Superior temporal gyrus (tissue), 1 donor: ENCODE data around the gene SLC27A5.
"Not testable (repeated sequence)": the region's sequence is repeated elsewhere in the genome, so short reads cannot be mapped to it uniquely, and the experiment has no call there.

Experiments used
- DNase-seq: peaks from one replicate; pipeline ENCODE4 v3.0.0-alpha.2; 2016; ENCODE audit errors: extremely low spot score

The SLC27A5 gene

DNA sequence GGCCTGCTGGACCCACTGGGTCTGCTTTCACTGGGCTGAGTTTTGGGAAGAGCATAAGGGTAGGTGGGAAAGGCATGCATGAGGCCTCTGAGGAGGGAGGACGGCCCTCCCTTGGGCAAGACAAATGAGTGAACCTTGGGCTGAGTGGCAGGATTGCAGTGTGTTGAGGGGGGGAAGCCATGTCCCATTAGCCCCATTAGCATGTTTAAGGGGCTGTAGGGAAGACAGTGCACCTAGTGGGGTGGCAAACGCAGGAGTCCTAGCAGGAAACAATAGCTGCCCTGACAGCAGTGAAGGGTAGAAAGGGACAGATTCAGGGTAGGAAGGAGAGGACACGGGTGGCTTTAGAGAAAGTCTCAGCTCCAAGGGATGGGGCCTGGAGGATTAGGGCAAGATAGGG, 10.9 kb upstream of the SLC27A5 start:
- no peak for DNase-seq

GRCh38 chr19:58521651-58522050, 9.9 kb upstream of the SLC27A5 start:
- no peak for DNase-seq

- DNase-seq: no peak
These were observed 8.4 kb upstream of the SLC27A5 start for GRCh38 chr19:58520257-58520599.

GRCh38 chr19:58519355-58520256, 7.8 kb upstream of the SLC27A5 start, which contains the start of gene ZBTB45:
TSS of gene ZBTB45 (minus strand) at chr19:58519810. CDS start at chr19:58517673, 2,137 bp downstream.
- DNase-seq: peak; percentile 97

GRCh38 chr19:58519087-58519354, 7.2 kb upstream of the SLC27A5 start:
- peak; percentile 50 for DNase-seq

DNA sequence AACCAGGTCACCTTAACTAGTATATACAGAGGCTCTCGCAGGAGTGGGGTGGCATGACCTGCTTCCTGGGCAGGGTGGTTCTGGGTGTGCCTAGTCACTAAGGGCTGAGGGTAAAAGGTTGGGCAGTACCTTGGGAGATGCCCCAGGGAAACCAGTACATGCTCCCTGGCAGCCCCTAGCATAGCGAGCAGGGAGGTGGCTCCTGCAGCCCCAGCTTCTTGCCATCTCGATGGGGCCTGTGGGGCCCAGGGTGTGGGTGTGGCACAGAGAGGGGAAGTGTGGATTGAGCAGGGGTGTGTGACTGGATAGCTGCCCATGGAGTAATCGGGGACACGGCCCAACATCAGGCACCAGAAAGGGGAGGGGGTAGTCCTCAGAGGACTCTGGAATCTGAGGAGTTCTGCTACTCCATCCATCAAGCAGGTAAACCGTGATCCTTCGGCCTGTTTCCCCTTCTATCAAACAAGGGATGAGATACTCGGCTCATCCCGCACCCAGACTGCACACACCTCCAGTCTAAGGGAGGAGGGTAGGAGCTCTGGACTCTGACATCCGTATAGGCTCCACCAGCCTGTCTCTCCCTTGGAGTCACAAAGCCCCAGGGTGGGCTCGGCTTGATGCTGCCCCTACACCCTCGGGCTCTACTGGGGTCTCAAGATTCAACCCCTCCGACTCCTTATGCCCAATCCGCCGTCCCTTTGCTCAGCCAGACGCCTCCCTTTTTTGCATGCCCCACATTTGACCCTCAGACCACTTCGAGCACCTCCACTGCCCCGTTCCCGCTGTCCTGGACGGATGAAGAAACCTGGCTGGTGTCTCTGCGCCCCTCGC, 6.7 kb upstream of the SLC27A5 start:
- DNase-seq: no peak

DNA sequence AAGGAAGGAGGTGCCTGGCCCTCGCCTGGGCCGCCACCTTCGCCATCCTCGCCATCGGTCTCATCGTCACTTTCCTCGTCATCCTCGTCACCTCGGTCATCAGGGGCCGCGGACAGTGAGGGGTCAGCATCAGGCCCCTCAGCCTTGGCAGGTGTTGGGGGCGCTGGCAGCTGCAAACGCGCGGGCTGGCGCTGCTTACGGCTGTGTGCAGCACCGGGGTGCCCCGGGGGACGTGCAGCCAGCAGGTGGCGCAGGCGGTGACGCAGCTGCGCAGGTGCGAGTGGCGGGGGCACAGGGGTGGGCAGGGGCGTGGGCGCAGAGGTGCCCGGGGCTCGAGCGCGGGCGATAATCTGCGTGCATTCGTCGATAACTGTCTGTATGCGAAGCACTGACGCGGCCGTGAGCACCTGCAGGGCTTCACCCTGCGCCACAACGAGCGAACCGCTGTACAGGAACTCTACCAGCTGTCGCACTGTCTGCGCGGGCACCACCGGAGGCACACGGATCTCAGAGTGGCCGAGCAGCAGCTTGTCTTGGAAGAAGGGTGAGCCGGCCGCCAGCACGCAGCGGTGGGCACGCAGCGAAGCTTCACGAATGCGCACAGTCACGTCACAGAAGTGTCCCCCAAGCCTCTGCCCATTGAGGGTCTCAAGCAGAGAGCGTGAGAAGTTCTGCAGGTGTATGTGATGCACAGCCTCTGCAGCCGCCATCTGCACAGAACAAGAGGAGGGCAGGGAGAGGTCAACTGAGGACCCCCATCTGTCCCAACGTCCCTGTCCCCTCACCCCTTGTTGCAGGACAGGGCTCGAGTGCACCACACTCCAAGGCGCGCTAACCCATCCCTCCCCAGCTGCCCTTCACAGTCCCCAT, 5.4 kb upstream of the SLC27A5 start:
- DNase-seq: no peak

DNA sequence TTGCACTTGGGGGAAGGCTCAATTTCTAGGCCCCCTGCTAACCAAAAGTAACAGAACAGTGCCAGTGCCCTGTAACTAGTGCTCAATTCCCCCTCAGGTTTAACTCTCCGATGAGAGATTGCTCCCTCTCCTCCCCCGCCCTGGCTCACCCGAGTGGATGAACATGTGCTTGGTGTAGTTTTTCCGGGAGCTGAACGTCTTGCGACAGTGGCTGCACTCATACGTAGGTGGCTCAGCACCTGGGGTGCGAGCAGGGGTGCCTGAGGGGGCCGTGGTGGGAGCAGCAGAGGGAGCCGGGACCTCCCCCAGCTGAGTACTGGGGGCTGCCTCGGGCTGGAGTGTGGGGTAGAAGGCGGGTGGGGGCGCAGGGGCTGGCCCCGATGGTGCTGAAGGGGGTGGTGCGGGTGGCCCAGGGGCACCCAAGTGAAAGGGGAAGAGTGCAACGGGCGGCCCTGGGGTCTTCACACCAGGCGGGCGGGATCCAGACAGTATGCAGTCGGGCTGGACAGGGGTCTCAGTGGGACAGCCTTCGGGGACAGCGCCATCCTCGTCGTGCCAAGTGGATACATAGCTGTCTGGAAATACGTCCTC, 4.5 kb upstream of the SLC27A5 start:
- no peak for DNase-seq

GRCh38 chr19:58515259-58515658, 3.5 kb upstream of the SLC27A5 start:
- DNase-seq: no peak

DNA sequence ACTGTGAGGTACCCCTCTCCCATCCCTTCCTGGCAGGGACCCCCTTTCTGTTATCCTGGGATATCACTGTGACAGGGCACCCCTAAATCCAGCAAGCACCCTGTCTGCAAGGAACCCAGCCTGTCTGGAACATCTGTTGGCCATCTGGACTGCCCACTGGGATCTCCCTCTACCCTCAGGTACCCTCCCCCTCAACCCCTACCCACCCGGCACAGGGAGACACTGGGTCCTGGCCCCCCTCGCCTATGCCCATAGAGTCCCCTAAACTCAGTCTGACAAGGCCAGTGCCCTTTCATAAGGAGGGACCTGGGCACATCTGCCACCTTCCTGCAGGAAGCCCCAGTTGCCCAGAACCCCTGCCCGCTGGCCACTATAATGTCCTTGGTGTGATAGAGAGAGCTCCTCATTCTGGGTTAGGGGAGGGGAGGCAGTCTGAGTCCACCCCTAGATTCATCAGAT, 2.8 kb upstream of the SLC27A5 start:
- DNase-seq: no peak

DNA sequence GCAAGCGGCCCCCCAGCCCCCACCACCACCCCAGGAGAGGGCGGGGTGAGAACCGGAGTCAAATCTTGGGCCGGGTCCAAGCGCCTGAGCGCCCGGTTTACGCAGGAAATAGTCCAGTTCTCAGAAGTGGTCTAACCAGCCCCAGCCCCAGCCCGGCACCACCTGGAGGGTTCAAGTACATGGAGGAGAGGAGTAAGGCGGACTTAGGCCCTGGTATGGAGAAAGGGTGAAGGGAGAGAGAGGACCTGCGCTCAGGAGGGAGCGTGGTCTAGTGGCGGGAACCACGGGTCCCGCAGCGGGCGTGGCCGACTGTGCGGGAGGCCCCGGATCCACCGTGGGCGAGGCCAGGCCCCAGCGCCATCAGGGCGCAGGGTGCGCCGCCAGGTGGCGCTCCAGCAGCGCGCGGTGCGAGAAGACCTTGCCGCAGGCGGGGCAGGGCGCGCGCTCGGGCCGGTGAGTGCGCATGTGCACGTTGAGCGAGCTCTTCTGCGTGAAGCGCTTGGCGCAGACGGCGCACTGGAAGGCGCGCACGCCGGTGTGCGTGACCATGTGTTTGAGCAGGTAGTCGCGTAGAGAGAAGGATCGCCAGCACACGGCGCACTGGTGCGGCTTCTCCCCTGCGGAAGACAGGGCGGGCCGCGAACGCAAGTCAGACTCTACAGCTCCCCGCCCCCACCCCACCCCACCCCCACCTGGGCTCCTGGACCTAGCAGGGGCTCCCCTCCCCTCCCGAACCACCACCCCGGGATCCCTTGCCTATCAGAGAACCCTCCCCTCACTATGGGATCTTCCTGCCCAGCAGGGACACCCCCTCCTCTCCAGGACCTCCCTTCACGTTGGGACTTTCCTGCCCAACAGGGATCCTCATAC, 2.1 kb upstream of the SLC27A5 start:
- DNase-seq: peak; percentile 88

DNA sequence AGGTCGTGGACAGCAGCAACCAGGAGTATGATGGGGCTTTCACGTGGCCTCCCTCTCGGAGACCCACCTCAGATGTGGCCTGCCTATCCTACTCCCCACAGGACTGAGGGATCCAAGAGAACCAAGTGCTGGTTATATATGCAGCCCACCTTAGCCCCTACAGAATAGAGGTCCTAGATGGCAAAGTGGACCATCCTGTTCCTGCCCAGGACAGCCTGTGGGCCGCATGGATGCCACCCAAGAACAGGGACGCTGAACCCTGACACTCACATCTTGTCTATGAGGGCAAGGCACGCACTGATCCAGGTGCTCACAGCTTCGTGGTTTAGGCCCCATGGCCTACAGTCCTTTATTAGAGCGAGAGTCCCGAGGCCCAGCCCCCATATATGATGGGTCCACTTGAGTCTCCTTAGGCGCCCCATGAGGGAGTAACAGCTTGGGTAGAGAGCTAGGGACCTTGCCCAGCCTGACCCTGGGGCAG, 1.5 kb upstream of the SLC27A5 start:
- DNase-seq: no peak

GRCh38 chr19:58510084-58510862, 1.5 kb downstream of the SLC27A5 start:
- DNase-seq: no peak

DNA sequence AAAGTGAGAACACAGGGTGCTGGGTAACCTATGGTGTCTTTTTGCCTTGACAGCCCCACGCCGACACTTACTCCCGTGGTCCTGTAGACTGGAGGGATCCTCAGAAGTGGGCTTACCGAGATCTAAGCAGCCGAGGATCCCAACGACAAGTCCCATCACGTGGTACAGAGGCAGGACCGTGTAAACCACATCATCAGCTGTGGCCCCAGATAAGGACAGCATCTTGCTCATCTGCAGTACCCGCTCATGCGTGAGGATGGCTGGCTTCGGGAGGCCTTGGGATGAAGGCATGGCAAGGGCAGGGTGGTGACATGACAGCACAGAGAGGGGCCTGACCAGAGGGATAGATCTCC, 2.1 kb downstream of the SLC27A5 start:
- no peak for DNase-seq

- not testable (repeated sequence) for DNase-seq
These were observed 4.1 kb downstream of the SLC27A5 start for GRCh38 chr19:58507602-58508223.

GRCh38 chr19:58500242-58500641, 11.6 kb downstream of the SLC27A5 start:
- DNase-seq: no peak

DNA sequence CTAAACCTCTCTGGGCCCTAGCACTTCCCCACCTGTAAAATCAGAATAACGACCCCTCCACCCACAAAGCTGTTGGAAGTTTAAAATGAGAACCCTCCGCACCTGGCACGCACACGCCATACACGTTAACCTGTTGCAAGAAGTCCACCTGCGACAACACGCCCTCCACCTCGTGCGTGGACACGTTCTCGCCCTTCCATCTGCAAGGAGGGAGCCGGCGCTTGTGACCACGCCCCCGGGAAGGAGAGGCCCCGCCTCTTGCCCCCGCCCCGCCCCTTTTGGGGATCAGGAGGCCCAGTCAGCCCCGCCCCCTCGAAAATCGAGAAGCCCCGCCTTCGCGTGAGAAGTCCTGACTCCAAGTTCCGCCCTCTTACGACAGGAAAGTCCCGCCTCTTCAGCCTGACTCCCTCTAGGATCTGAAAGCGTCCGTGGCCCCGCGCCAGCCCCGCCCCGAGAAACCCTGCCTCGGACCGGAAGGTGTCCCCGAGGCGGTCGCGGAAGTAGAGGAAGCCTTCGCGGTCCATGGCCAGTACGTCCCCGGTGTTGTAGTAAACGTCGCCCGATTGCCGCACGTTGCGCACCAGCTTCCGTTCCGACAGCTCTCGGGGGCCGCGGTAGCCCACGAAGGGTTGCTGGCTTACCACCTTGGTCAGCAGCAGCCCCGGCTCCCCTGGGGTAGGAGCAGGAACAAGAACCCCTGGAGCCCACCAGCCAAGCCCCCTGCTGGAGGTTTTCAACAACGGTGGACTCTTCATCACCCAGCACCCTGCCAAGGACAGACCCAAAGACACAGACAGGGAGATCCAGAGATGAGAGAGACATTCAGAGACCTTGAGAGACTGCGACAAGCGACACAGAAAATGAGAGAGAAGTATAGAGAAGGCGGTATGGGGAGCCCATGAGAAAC, 12.5 kb downstream of the SLC27A5 start:
- DNase-seq: peak; percentile 99

GRCh38 chr19:58498316-58499020, 13.3 kb downstream of the SLC27A5 start:
- DNase-seq: no peak
